ENCODE results near the gene PRSS2. TPM values are rescaled to one million over a fixed set of nuclear protein-coding genes. Genes with fewer than 3 reads are reported as not detected.
A peak's percentile ranks its signal among the peaks of the same experiment; 100 is the strongest.
"Not testable (repeated sequence)": the region's sequence is repeated elsewhere in the genome, so short reads cannot be mapped to it uniquely, and the experiment has no call there.

PRSS2 gene
- total RNA-seq: not detected in 2 replicates

GRCh38 chr7:142770661-142771352 is at the start of gene PRSS2:
TSS of gene PRSS2 (plus strand) at chr7:142770970. CDS start at chr7:142770983, 13 bp downstream.
- DNase-seq (ENCODE audit: low read depth in 2 of 2): no peak

GRCh38 chr7:142720986-142721385 is 49.8 kb upstream of the PRSS2 start:
- peak in 1 of 2 donors; percentile 21 for DNase-seq (ENCODE audit: low read depth in 2 of 2)

- DNase-seq (ENCODE audit: low read depth in 2 of 2): no peak
Observed at GRCh38 chr7:142722248-142722794, 48.4 kb upstream of the PRSS2 start.

GRCh38 chr7:142733271-142733670 is 37.5 kb upstream of the PRSS2 start:
- no peak for DNase-seq (ENCODE audit: low read depth in 2 of 2)

GRCh38 chr7:142739923-142740492 is 30.8 kb upstream of the PRSS2 start:
- DNase-seq (ENCODE audit: low read depth in 2 of 2): no peak

- DNase-seq (ENCODE audit: low read depth in 2 of 2): no peak
Observed at GRCh38 chr7:142740786-142741185, 30.0 kb upstream of the PRSS2 start.

GRCh38 chr7:142741932-142742331 is 28.8 kb upstream of the PRSS2 start:
- DNase-seq (ENCODE audit: low read depth in 2 of 2): not testable (repeated sequence)

- peak in 1 of 2 donors; percentile 18 for DNase-seq (ENCODE audit: low read depth in 2 of 2)
Observed at GRCh38 chr7:142745091-142745635, 25.6 kb upstream of the PRSS2 start.

GRCh38 chr7:142745745-142746144 is 25.0 kb upstream of the PRSS2 start:
- DNase-seq (ENCODE audit: low read depth in 2 of 2): no peak

- no peak for DNase-seq (ENCODE audit: low read depth in 2 of 2)
Observed at GRCh38 chr7:142746264-142746663, 24.5 kb upstream of the PRSS2 start.

- DNase-seq (ENCODE audit: low read depth in 2 of 2): not testable (repeated sequence)
Observed at GRCh38 chr7:142748410-142748809, 22.4 kb upstream of the PRSS2 start.

GRCh38 chr7:142749218-142749993 is 21.4 kb upstream of the PRSS2 start, which contains the start of gene PRSS1:
TSS of gene PRSS1 (plus strand) at chr7:142749472. CDS start at chr7:142749485, 13 bp downstream.
- DNase-seq (ENCODE audit: low read depth in 2 of 2): no peak

- no peak for DNase-seq (ENCODE audit: low read depth in 2 of 2)
Observed at GRCh38 chr7:142750321-142750938, 20.3 kb upstream of the PRSS2 start.

GRCh38 chr7:142751526-142752175 is 19.1 kb upstream of the PRSS2 start:
- DNase-seq (ENCODE audit: low read depth in 2 of 2): not testable (repeated sequence)

- no peak for DNase-seq (ENCODE audit: low read depth in 2 of 2)
Observed at GRCh38 chr7:142752376-142753225, 18.2 kb upstream of the PRSS2 start.

- DNase-seq (ENCODE audit: low read depth in 2 of 2): no peak
Observed at GRCh38 chr7:142753366-142753765, 17.4 kb upstream of the PRSS2 start.

GRCh38 chr7:142753925-142754491 is 16.8 kb upstream of the PRSS2 start:
- not testable (repeated sequence) for DNase-seq (ENCODE audit: low read depth in 2 of 2)

- peak in 1 of 2 donors; percentile 41 for DNase-seq (ENCODE audit: low read depth in 2 of 2)
Observed at GRCh38 chr7:142754681-142755575, 15.8 kb upstream of the PRSS2 start.

Measured in dermis microvascular lymphatic vessel endothelial cell (primary cell).